CD8-positive, alpha-beta memory T cell (primary cell): ENCODE measurements around the gene TBC1D25. TPM values are rescaled to one million over a fixed set of nuclear protein-coding genes. Genes with fewer than 3 reads are reported as not detected.
A peak's percentile ranks its signal among the peaks of the same experiment; 100 is the strongest.

Experiments
- CTCF ChIA-PET: fragments of 350-600 bp; sonication (Branson Sonifier 250); formaldehyde crosslinking; loops from one replicate; lab custom pipeline; 2021; ENCODE audit warnings: antibody characterized with exemption; lab: Charles Lee
- POLR2A ChIA-PET: fragments of 350-600 bp; sonication (Branson Sonifier 250); formaldehyde crosslinking; loops from one replicate; lab custom pipeline; 2021; ENCODE audit warnings: antibody characterized with exemption; lab: Charles Lee
- DNase-seq, 5 donors: peaks; one replicate each; pipeline versions ENCODE4 v3.0.0 to v3.0.0-alpha.2; 2020 to 2022; ENCODE audit warnings: mixed read lengths in 1 of 5
- H3K27ac ChIP-seq: one replicate; pipeline ENCODE4 v1.7.0; 2013; ENCODE audit warnings: low read depth, mild to moderate bottlenecking, low read length, moderate library complexity
- H3K27me3 ChIP-seq: 2 replicates; pipeline ENCODE4 v1.7.0; 2013; ENCODE audit warnings: low read length, mild to moderate bottlenecking; ENCODE audit not compliant: insufficient read depth, poor library complexity, severe bottlenecking
- H3K36me3 ChIP-seq: 2 replicates; pipeline ENCODE4 v1.7.0; 2013; ENCODE audit warnings: mild to moderate bottlenecking, low read length, moderate library complexity; ENCODE audit not compliant: insufficient read depth
- H3K4me1 ChIP-seq: 2 replicates; pipeline ENCODE4 v1.7.0; 2013; ENCODE audit warnings: mild to moderate bottlenecking, low read length, moderate library complexity; ENCODE audit not compliant: insufficient read depth
- H3K4me3 ChIP-seq: 2 replicates; pipeline ENCODE4 v1.7.0; 2013; ENCODE audit warnings: mild to moderate bottlenecking, low read length
- H3K9me3 ChIP-seq: 2 replicates; pipeline ENCODE4 v1.7.0; 2013; ENCODE audit warnings: mild to moderate bottlenecking, low read length
- H3K27ac Mint-ChIP-seq, 8 donors: one replicate each; pipeline ENCODE4 v1.8.0; 2020 to 2021; ENCODE audit warnings: mixed read lengths in 8 of 8, mild to moderate bottlenecking in 6 of 8, inconsistent platforms in 3 of 8, moderate library complexity in 3 of 8
- H3K27me3 Mint-ChIP-seq, 2 donors: one replicate each; pipeline ENCODE4 v1.8.0; 2020 to 2021; ENCODE audit warnings: mixed read lengths in 2 of 2, mild to moderate bottlenecking in 1 of 2, moderate library complexity in 1 of 2
- H3K36me3 Mint-ChIP-seq, 3 donors: one replicate each; pipeline ENCODE4 v1.8.0; 2020 to 2021; ENCODE audit warnings: mixed read lengths in 3 of 3, inconsistent platforms in 1 of 3, mild to moderate bottlenecking in 1 of 3
- H3K4me1 Mint-ChIP-seq, 3 donors: one replicate each; pipeline ENCODE4 v1.8.0; 2020 to 2021; ENCODE audit warnings: mixed read lengths in 3 of 3, inconsistent platforms in 1 of 3, mild to moderate bottlenecking in 1 of 3
- H3K4me3 Mint-ChIP-seq, 7 donors: one replicate each; pipeline ENCODE4 v1.8.0; 2020 to 2021; ENCODE audit warnings: mixed read lengths in 7 of 7, mild to moderate bottlenecking in 6 of 7, moderate library complexity in 4 of 7, inconsistent platforms in 2 of 7
- H3K9me3 Mint-ChIP-seq, 5 donors: one replicate each; pipeline ENCODE4 v1.8.0; 2020 to 2022; ENCODE audit warnings: mixed read lengths in 5 of 5, mild to moderate bottlenecking in 3 of 5, moderate library complexity in 2 of 5, inconsistent platforms in 1 of 5
- polyA plus RNA-seq: library from polyadenylated mRNA; unstranded; fragments of 300-500 nt; fragmentation: Illumina TruSeq; gene quantifications from one replicate; pipeline ENCODE4 v1.2.3, GENCODE V29; 2021
- total RNA-seq, 2 experiments: library from RNA; stranded (reverse); gene quantifications; one replicate each; pipeline ENCODE4 v1.2.3, GENCODE V29; 2021

TBC1D25 gene
- total and polyA plus RNA-seq, 3 experiments from 2014 or later: 14.0 to 21.5 (median 15.2) TPM

- Mint-ChIP-seq H3K4me3 (no peak overlapping the region), H3K27me3 (peaks cover 0 to 17% of the 10 kb centered on the region in 2 donors), H3K36me3 (no peaks in the 10 kb centered on the region), H3K4me1 (no peaks in the 10 kb centered on the region), H3K9me3 (peaks cover 0 to 2% (median 0%) of the 10 kb centered on the region in 5 donors), H3K27ac (no peak overlapping the region)
- no peak for DNase-seq
- Histone ChIP-seq H3K4me1 (no peaks in the 10 kb centered on the region), H3K9me3 (no peaks in the 10 kb centered on the region), H3K27me3 (no peaks in the 10 kb centered on the region), H3K36me3 (no peaks in the 10 kb centered on the region), H3K4me3 (no peak overlapping the region), H3K27ac (no peak overlapping the region)
- POLR2A ChIA-PET: no interaction called here
- CTCF ChIA-PET: no interaction called here
Measured at GRCh38 chrX:48497871-48498270, 41.6 kb upstream of the TBC1D25 start.

GRCh38 chrX:48498374-48498809, 41.1 kb upstream of the TBC1D25 start:
- Mint-ChIP-seq H3K9me3 (peaks cover 0 to 2% (median 0%) of the 10 kb centered on the region in 5 donors), H3K27ac (no peak overlapping the region), H3K36me3 (no peaks in the 10 kb centered on the region), H3K4me1 (no peaks in the 10 kb centered on the region), H3K27me3 (peaks cover 0 to 18% of the 10 kb centered on the region in 2 donors), H3K4me3 (no peak overlapping the region)
- DNase-seq: no peak
- H3K36me3 ChIP-seq: no peaks in the 10 kb centered on the region
- CTCF ChIA-PET: no interaction called here
- no peak overlapping the region for H3K4me3 ChIP-seq
- H3K27ac ChIP-seq: no peak overlapping the region
- no peaks in the 10 kb centered on the region for H3K9me3 ChIP-seq
- POLR2A ChIA-PET: no interaction called here
- no peaks in the 10 kb centered on the region for H3K4me1 ChIP-seq
- no peaks in the 10 kb centered on the region for H3K27me3 ChIP-seq

GRCh38 chrX:48504261-48504660, 35.3 kb upstream of the TBC1D25 start:
- Mint-ChIP-seq H3K9me3 (no peaks in the 10 kb centered on the region), H3K4me1 (peaks cover 3 to 10% (median 6%) of the 10 kb centered on the region in 3 donors), H3K27me3 (peaks cover 0 to 12% of the 10 kb centered on the region in 2 donors), H3K27ac (peak overlapping the region in 1 of 8 donors; percentile 38), H3K4me3 (no peak overlapping the region), H3K36me3 (peaks cover 0 to 6% (median 0%) of the 10 kb centered on the region in 3 donors)
- ChIA-PET CTCF (no interaction called here), POLR2A (no interaction called here)
- Histone ChIP-seq H3K4me3 (no peak overlapping the region), H3K27ac (no peak overlapping the region), H3K36me3 (no peaks in the 10 kb centered on the region), H3K9me3 (no peaks in the 10 kb centered on the region), H3K27me3 (no peaks in the 10 kb centered on the region), H3K4me1 (peaks cover 4% of the 10 kb centered on the region)
- DNase-seq: no peak

GRCh38 chrX:48505481-48505880, 34.0 kb upstream of the TBC1D25 start:
- ChIA-PET CTCF (no interaction called here), POLR2A (no interaction called here)
- peaks cover 0 to 8% (median 0%) of the 10 kb centered on the region in 3 donors for H3K36me3 Mint-ChIP-seq
- H3K27me3 Mint-ChIP-seq: peaks cover 0 to 12% of the 10 kb centered on the region in 2 donors
- H3K9me3 Mint-ChIP-seq: no peaks in the 10 kb centered on the region
- no peak overlapping the region for H3K4me3 ChIP-seq
- peaks cover 10% of the 10 kb centered on the region for H3K4me1 ChIP-seq
- no peak overlapping the region for H3K4me3 Mint-ChIP-seq
- no peaks in the 10 kb centered on the region for H3K9me3 ChIP-seq
- peaks cover 12 to 22% (median 15%) of the 10 kb centered on the region in 3 donors for H3K4me1 Mint-ChIP-seq
- DNase-seq: no peak
- H3K36me3 ChIP-seq: no peaks in the 10 kb centered on the region
- no peaks in the 10 kb centered on the region for H3K27me3 ChIP-seq
- H3K27ac ChIP-seq: no peak overlapping the region
- no peak overlapping the region for H3K27ac Mint-ChIP-seq

- Histone ChIP-seq H3K27ac (no peak overlapping the region), H3K36me3 (no peaks in the 10 kb centered on the region), H3K4me3 (no peak overlapping the region), H3K4me1 (peaks cover 10% of the 10 kb centered on the region), H3K9me3 (no peaks in the 10 kb centered on the region), H3K27me3 (no peaks in the 10 kb centered on the region)
- Mint-ChIP-seq H3K9me3 (no peaks in the 10 kb centered on the region), H3K4me1 (peaks cover 16 to 36% (median 25%) of the 10 kb centered on the region in 3 donors), H3K4me3 (peak overlapping the region in 3 of 7 donors; percentile 30 to 59 (median 52)), H3K27me3 (peaks cover 0 to 4% of the 10 kb centered on the region in 2 donors), H3K36me3 (peaks cover 0 to 16% (median 2%) of the 10 kb centered on the region in 3 donors), H3K27ac (peak overlapping the region in 2 of 8 donors; percentile 30 to 37)
- no peak for DNase-seq
- ChIA-PET POLR2A (no interaction called here), CTCF (interaction anchor here (3.4 kb wide), 1 partner anchor 32 kb away, joined by 11 read pairs; the partner anchor contains the start of gene TBC1D25)
Measured at GRCh38 chrX:48507246-48507645, 32.3 kb upstream of the TBC1D25 start.

- CTCF ChIA-PET: interaction anchor here (3.4 kb wide), 1 partner anchor 31 kb away, joined by 11 read pairs; the partner anchor contains the start of gene TBC1D25
- H3K4me3 ChIP-seq: peak within 1 kb of the TSS; percentile 52
- Mint-ChIP-seq H3K27ac (peak within 1 kb of the TSS; percentile 82 to 94 (median 92)), H3K4me1 (peaks cover 16 to 44% (median 26%) of the 10 kb centered on the region in 3 donors), H3K9me3 (no peaks in the 10 kb centered on the region), H3K4me3 (peak within 1 kb of the TSS; percentile 87 to 94 (median 89)), H3K27me3 (peaks cover 0 to under 1% of the 10 kb centered on the region in 2 donors), H3K36me3 (peaks cover 0 to 26% (median 2%) of the 10 kb centered on the region in 3 donors)
- no peaks in the 10 kb centered on the region for H3K36me3 ChIP-seq
- POLR2A ChIA-PET: interaction anchor here (0.8 to 1.3 kb wide), 3 partner anchors 13 to 31 kb away, joined by 3 to 4 read pairs (median 4); partner anchors contain the start of genes EBP and TBC1D25
- H3K27ac ChIP-seq: peak within 1 kb of the TSS; percentile 48
- H3K27me3 ChIP-seq: no peaks in the 10 kb centered on the region
- H3K9me3 ChIP-seq: no peaks in the 10 kb centered on the region
- peak; percentile 67 to 86 (median 75) for DNase-seq
- H3K4me1 ChIP-seq: peaks cover 10% of the 10 kb centered on the region
Measured at GRCh38 chrX:48508400-48509244, 30.9 kb upstream of the TBC1D25 start, which contains the start of gene PORCN. PORCN (plus strand) TSS chrX:48508992; CDS start chrX:48509821, 829 bp downstream.

- peak overlapping the region; percentile 48 for H3K27ac ChIP-seq
- no peaks in the 10 kb centered on the region for H3K27me3 ChIP-seq
- Mint-ChIP-seq H3K4me3 (peak overlapping the region; percentile 87 to 94 (median 89)), H3K27ac (peak overlapping the region; percentile 82 to 94 (median 90)), H3K9me3 (no peaks in the 10 kb centered on the region), H3K27me3 (no peaks in the 10 kb centered on the region), H3K36me3 (peaks cover 0 to 27% (median 2%) of the 10 kb centered on the region in 3 donors), H3K4me1 (peaks cover 16 to 44% (median 26%) of the 10 kb centered on the region in 3 donors)
- DNase-seq: peak in 1 of 5 donors; percentile 50
- peaks cover 10% of the 10 kb centered on the region for H3K4me1 ChIP-seq
- no peaks in the 10 kb centered on the region for H3K9me3 ChIP-seq
- peak overlapping the region; percentile 52 for H3K4me3 ChIP-seq
- ChIA-PET POLR2A (no interaction called here), CTCF (interaction anchor here (3.4 kb wide), 1 partner anchor 30 kb away, joined by 11 read pairs; the partner anchor contains the start of gene TBC1D25)
- no peaks in the 10 kb centered on the region for H3K36me3 ChIP-seq
Measured at GRCh38 chrX:48509245-48509590, 30.3 kb upstream of the TBC1D25 start.
